OCI-LY7 (cell line): ENCODE data around the gene HAND1. TPM values are rescaled to one million over a fixed set of nuclear protein-coding genes. Genes with fewer than 3 reads are reported as not detected.

ENCODE experiments used
- BruUV-seq: library from RNA; stranded (reverse); fragments of 400-500 nt; replicated peaks from 2 replicates; lab custom pipeline; 2021; lab: Mats Ljungman, UMichigan
- CTCF ChIA-PET: fragments of 300-600 bp; sonication (Branson Sonifier 250); formaldehyde crosslinking; loops from one replicate; lab custom pipeline; 2022; ENCODE audit warnings: antibody characterized with exemption; ENCODE audit not compliant: unreplicated experiment; lab: Charles Lee
- POLR2A ChIA-PET: fragments of 300-600 bp; sonication (Branson Sonifier 250); formaldehyde crosslinking; loops from one replicate; lab custom pipeline; 2022; ENCODE audit warnings: antibody characterized with exemption; lab: Charles Lee
- DNase-seq: peaks from one replicate; pipeline ENCODE4 v3.0.0-alpha.2; 2015; ENCODE audit warnings: low spot score
- H2AFZ ChIP-seq: fragments of 200-600 bp; sonication (generic), shearing (Covaris generic); 2 replicates; pipeline ENCODE4 v1.6.1; 2014; ENCODE audit warnings: mild to moderate bottlenecking, antibody characterized with exemption, low read length, moderate library complexity
- H3K27ac ChIP-seq: fragments of 200-600 bp; sonication (generic); 2 replicates; pipeline ENCODE4 v1.5.1; 2014; ENCODE audit warnings: mixed run types, low read depth, mild to moderate bottlenecking, moderate library complexity, low read length, inconsistent platforms; ENCODE audit not compliant: poor library complexity, severe bottlenecking
- H3K36me3 ChIP-seq: fragments of 200-600 bp; sonication (generic); 2 replicates; pipeline ENCODE4 v1.6.1; 2014; ENCODE audit warnings: mild to moderate bottlenecking, antibody characterized with exemption, low read length, moderate library complexity, mixed read lengths; ENCODE audit not compliant: insufficient read depth
- H3K4me1 ChIP-seq: fragments of 200-600 bp; sonication (generic); 2 replicates; pipeline ENCODE4 v1.5.1; 2014; ENCODE audit warnings: mild to moderate bottlenecking, low read length; ENCODE audit not compliant: insufficient read depth, poor library complexity, severe bottlenecking
- H3K4me2 ChIP-seq: fragments of 200-600 bp; sonication (generic); 2 replicates; pipeline ENCODE4 v1.6.1; 2014; ENCODE audit warnings: mild to moderate bottlenecking, low read length
- H3K4me3 ChIP-seq: fragments of 200-600 bp; sonication (generic); 2 replicates; pipeline ENCODE4 v1.5.1; 2014; ENCODE audit warnings: mild to moderate bottlenecking, low read depth, low read length; ENCODE audit not compliant: poor library complexity, severe bottlenecking
- H3K79me2 ChIP-seq: fragments of 200-600 bp; sonication (generic); 2 replicates; pipeline ENCODE4 v1.6.1; 2016; ENCODE audit warnings: low read depth, mild to moderate bottlenecking, low read length, moderate library complexity, mixed read lengths; ENCODE audit not compliant: insufficient read depth
- H3K9me2 ChIP-seq: fragments of 200-600 bp; sonication (generic); 2 replicates; pipeline ENCODE4 v1.6.1; 2016; ENCODE audit warnings: mild to moderate bottlenecking, low read length, mixed read lengths; ENCODE audit not compliant: insufficient read depth
- H3K9me3 ChIP-seq: fragments of 200-600 bp; sonication (generic); 2 replicates; pipeline ENCODE4 v1.6.1; 2014; ENCODE audit warnings: mild to moderate bottlenecking, mixed run types, low read length, mixed read lengths
- H4K20me1 ChIP-seq: fragments of 200-600 bp; sonication (generic); 2 replicates; pipeline ENCODE4 v1.6.1; 2014; ENCODE audit warnings: mild to moderate bottlenecking, antibody characterized with exemption, low read length, moderate library complexity, mixed read lengths; ENCODE audit not compliant: insufficient read depth
- CTCF ChIP-seq: fragments of 200-600 bp; sonication (generic); conservative IDR thresholded peaks from 2 replicates; pipeline ENCODE4 v1.5.1; 2014; ENCODE audit warnings: mild to moderate bottlenecking, antibody characterized with exemption, low read length, moderate library complexity, mixed read lengths
- EZH2phosphoT487 ChIP-seq: fragments of 200-600 bp; sonication (generic); IDR thresholded peaks from 2 replicates; pipeline ENCODE4 v1.6.1; 2018; ENCODE audit warnings: low read depth, borderline replicate concordance, mild to moderate bottlenecking, mixed run types, antibody characterized with exemption, low read length, moderate library complexity, mixed read lengths
- intact Hi-C: fragments of 100-400 bp; cut with micrococcal nuclease; formaldehyde crosslinking; loops from one replicate; pipeline ENCODE4 v1.10.0; 2022; ENCODE audit not compliant: unreplicated experiment
- total RNA-seq, 2 experiments: library from RNA; depleted of rRNA in 1 of 2; stranded (reverse); fragments of >200 nt in 1 of 2; shearing (Covaris generic) in 1 of 2; gene quantifications; 2 replicates each; pipeline ENCODE4 v1.2.3, GENCODE V29; 2014 to 2022

HAND1 gene
- total RNA-seq, 2 experiments from 2014 or later = not detected

- Histone ChIP-seq H2AFZ (no peak overlapping the region), H3K79me2 (no peaks in the 10 kb centered on the region), H4K20me1 (no peaks in the 10 kb centered on the region), H3K9me2 (no peaks in the 10 kb centered on the region), H3K4me3 (no peak overlapping the region), H3K4me1 (no peaks in the 10 kb centered on the region), H3K36me3 (no peaks in the 10 kb centered on the region), H3K27ac (no peak overlapping the region), H3K9me3 (no peaks in the 10 kb centered on the region), H3K4me2 (no peak overlapping the region)
- no TSS peak for BruUV-seq
- no peak for DNase-seq
- no peak for TF ChIP-seq EZH2phosphoT487
- no peak for TF ChIP-seq CTCF
- ChIA-PET POLR2A (no interaction called here), CTCF (interaction anchor here (0.9 kb wide), 1 partner anchor 22 kb away, joined by 3 read pairs; no protein-coding TSS in a partner anchor)
- intact Hi-C loops = no loop called here
These were observed 45.1 kb upstream of the HAND1 start for GRCh38 chr5:154523104-154523503.

- Histone ChIP-seq H3K27ac (no peak overlapping the region), H2AFZ (no peak overlapping the region), H3K9me2 (no peaks in the 10 kb centered on the region), H3K4me1 (no peaks in the 10 kb centered on the region), H3K79me2 (no peaks in the 10 kb centered on the region), H3K9me3 (no peaks in the 10 kb centered on the region), H4K20me1 (no peaks in the 10 kb centered on the region), H3K4me3 (no peak overlapping the region), H3K36me3 (no peaks in the 10 kb centered on the region), H3K4me2 (no peak overlapping the region)
- CTCF ChIA-PET = no interaction called here
- intact Hi-C loops = no loop called here
- TF ChIP-seq CTCF (no peak), EZH2phosphoT487 (no peak)
- POLR2A ChIA-PET = no interaction called here
- DNase-seq = no peak
- BruUV-seq = no TSS peak
These were observed 44.3 kb upstream of the HAND1 start for GRCh38 chr5:154522284-154522683.

DNA sequence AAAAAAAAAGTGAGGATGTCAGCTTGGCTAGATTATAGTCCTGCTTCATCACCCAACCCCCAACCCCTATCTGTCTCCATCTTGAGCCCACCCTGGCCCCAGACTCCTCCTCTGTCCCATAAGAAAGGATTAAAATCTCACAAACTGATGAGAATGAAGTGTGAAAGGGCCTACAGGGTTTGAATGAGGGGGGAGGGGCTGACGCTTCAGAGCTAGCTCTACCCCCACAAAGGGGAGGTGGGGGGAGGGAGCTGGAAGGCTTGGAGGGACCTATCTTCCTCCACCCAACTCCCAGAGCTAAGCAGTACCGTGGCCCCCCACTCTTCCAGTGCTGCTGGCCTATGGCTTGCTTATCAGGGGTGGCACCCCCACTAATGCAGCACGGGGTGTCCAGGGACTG is 43.7 kb upstream of the HAND1 start:
- TF ChIP-seq CTCF (no peak), EZH2phosphoT487 (no peak)
- DNase-seq = no peak
- ChIA-PET CTCF (no interaction called here), POLR2A (interaction anchor here (1.0 kb wide), 1 partner anchor 34 kb away, joined by 5 read pairs; no protein-coding TSS in a partner anchor)
- Histone ChIP-seq H4K20me1 (no peaks in the 10 kb centered on the region), H3K9me3 (no peaks in the 10 kb centered on the region), H3K4me3 (no peak overlapping the region), H3K27ac (no peak overlapping the region), H3K79me2 (no peaks in the 10 kb centered on the region), H3K4me2 (no peak overlapping the region), H2AFZ (no peak overlapping the region), H3K9me2 (no peaks in the 10 kb centered on the region), H3K36me3 (no peaks in the 10 kb centered on the region), H3K4me1 (no peaks in the 10 kb centered on the region)
- no TSS peak for BruUV-seq
- intact Hi-C loops = loop anchor here (1.0 kb wide), 1 partner anchor 89 kb away; no protein-coding TSS in a partner anchor
